Measurements from ENCODE around the gene SLC25A45.

GRCh38 chr11:65356394-65356972 is 26.0 kb downstream of the SLC25A45 start:
- TF ChIP-seq CTCF (IDR thresholded peaks at IDR 0.05) (no peak), POLR2A (IDR thresholded peaks at IDR 0.05; ENCODE audit: low read length) (no peak), BHLHE40 (IDR thresholded peaks at IDR 0.05; ENCODE audit: low read depth, low read length) (no peak), USF2 (IDR thresholded peaks at IDR 0.05) (no peak), RAD21 (conservative IDR thresholded peaks at IDR 0.05 in 1 of 2, IDR thresholded peaks at IDR 0.05 in 1 of 2) (no peak), RFX5 (IDR thresholded peaks at IDR 0.05) (no peak)

Data from A549 (cell line).